SIG-M5 treated with dmso at 0.1 percent for 504 hours (cell line): ENCODE results near the gene NFE2L3.
"Not testable (repeated sequence)": the region's sequence is repeated elsewhere in the genome, so short reads cannot be mapped to it uniquely, and the experiment has no call there.

Experiments used
- DNase-seq: peaks from one replicate; lab custom pipeline; 2025; ENCODE audit not compliant: unreplicated experiment; lab: John Stamatoyannopoulos, UW

The NFE2L3 gene

GRCh38 chr7:26151953-26152781 lies at the start of gene NFE2L3:
Gene NFE2L3, plus strand, starts transcription at chr7:26152198. Its CDS starts 301 bp downstream, at chr7:26152499.
- peak; percentile 83 for DNase-seq

GRCh38 chr7:26103596-26103995 lies 48.4 kb upstream of the NFE2L3 start:
- DNase-seq, result peak; percentile 68

- no peak for DNase-seq
Observed at GRCh38 chr7:26105236-26105635, 46.8 kb upstream of the NFE2L3 start.

- DNase-seq, result no peak
Observed at GRCh38 chr7:26105931-26106330, 46.1 kb upstream of the NFE2L3 start.

- DNase-seq, result no peak
Observed at GRCh38 chr7:26112203-26112740, 39.7 kb upstream of the NFE2L3 start.

GRCh38 chr7:26115650-26116049 lies 36.3 kb upstream of the NFE2L3 start:
- DNase-seq, result no peak

GRCh38 chr7:26117142-26117807 lies 34.7 kb upstream of the NFE2L3 start:
- no peak for DNase-seq

GRCh38 chr7:26117970-26118369 lies 34.0 kb upstream of the NFE2L3 start:
- DNase-seq, result no peak

- no peak for DNase-seq
Observed at GRCh38 chr7:26122745-26123144, 29.3 kb upstream of the NFE2L3 start.

GRCh38 chr7:26124775-26125174 lies 27.2 kb upstream of the NFE2L3 start:
- DNase-seq, result not testable (repeated sequence)

- no peak for DNase-seq
Observed at GRCh38 chr7:26127411-26127810, 24.6 kb upstream of the NFE2L3 start.

- DNase-seq, result no peak
Observed at GRCh38 chr7:26131056-26131589, 20.9 kb upstream of the NFE2L3 start.

- no peak for DNase-seq
Observed at GRCh38 chr7:26135076-26135475, 16.9 kb upstream of the NFE2L3 start.

- DNase-seq, result no peak
Observed at GRCh38 chr7:26135551-26135950, 16.4 kb upstream of the NFE2L3 start.

- no peak for DNase-seq
Observed at GRCh38 chr7:26136831-26137230, 15.2 kb upstream of the NFE2L3 start.

- DNase-seq, result no peak
Observed at GRCh38 chr7:26140380-26140779, 11.6 kb upstream of the NFE2L3 start.

- DNase-seq, result peak; percentile 42
Observed at GRCh38 chr7:26141077-26141476, 10.9 kb upstream of the NFE2L3 start.

GRCh38 chr7:26143298-26144048 lies 8.5 kb upstream of the NFE2L3 start:
- no peak for DNase-seq

- no peak for DNase-seq
Observed at GRCh38 chr7:26144184-26145080, 7.6 kb upstream of the NFE2L3 start.

GRCh38 chr7:26145238-26145637 lies 6.8 kb upstream of the NFE2L3 start:
- no peak for DNase-seq
